Smooth muscle cell (in vitro differentiated cells): ENCODE results near the gene CALCOCO2. TPM values are rescaled to one million over a fixed set of nuclear protein-coding genes. Genes with fewer than 3 reads are reported as not detected.

Experiments used
- DNase-seq: peaks from one replicate; lab custom pipeline; 2025; ENCODE audit not compliant: unreplicated experiment; lab: John Stamatoyannopoulos, UW
- H2AFZ ChIP-seq: fragments of 200-600 bp; sonication (generic); 2 replicates; pipeline ENCODE4 v1.6.0; 2016; ENCODE audit warnings: antibody characterized with exemption, low read depth, mild to moderate bottlenecking
- H3F3A ChIP-seq: fragments of 200-600 bp; sonication (generic); 2 replicates; pipeline ENCODE4 v1.6.0; 2017; ENCODE audit warnings: antibody characterized with exemption, low read depth
- H3K27ac ChIP-seq: fragments of 200-600 bp; sonication (generic); 2 replicates; pipeline ENCODE4 v1.5.1; 2016; ENCODE audit warnings: low read depth, mild to moderate bottlenecking
- H3K27me3 ChIP-seq: fragments of 200-600 bp; sonication (generic); 2 replicates; pipeline ENCODE4 v1.6.1; 2016; ENCODE audit warnings: low read depth, mild to moderate bottlenecking
- H3K36me3 ChIP-seq: fragments of 200-600 bp; sonication (generic); 2 replicates; pipeline ENCODE4 v1.5.1; 2016; ENCODE audit warnings: low read depth
- H3K4me1 ChIP-seq: fragments of 200-600 bp; sonication (generic); 2 replicates; pipeline ENCODE4 v1.5.1; 2016; ENCODE audit warnings: low read depth
- H3K4me2 ChIP-seq: fragments of 200-600 bp; sonication (generic); 2 replicates; pipeline ENCODE4 v1.6.0; 2016; ENCODE audit warnings: mild to moderate bottlenecking
- H3K4me3 ChIP-seq: fragments of 200-600 bp; sonication (generic); 2 replicates; pipeline ENCODE4 v1.5.1; 2016; ENCODE audit warnings: mild to moderate bottlenecking
- H3K79me2 ChIP-seq: fragments of 200-600 bp; sonication (generic); 2 replicates; pipeline ENCODE4 v1.6.0; 2016; ENCODE audit warnings: low read depth, mild to moderate bottlenecking
- H3K9ac ChIP-seq: fragments of 200-600 bp; sonication (generic); 2 replicates; pipeline ENCODE4 v1.6.0; 2016; ENCODE audit warnings: low read depth
- H3K9me3 ChIP-seq: fragments of 200-600 bp; sonication (generic); replicated peaks from 2 replicates; pipeline ENCODE4 v1.5.1; 2016; ENCODE audit warnings: low read depth
- H4K20me1 ChIP-seq: fragments of 200-600 bp; sonication (generic); 2 replicates; pipeline ENCODE4 v1.6.0; 2016; ENCODE audit warnings: low read depth
- CTCF ChIP-seq: fragments of 200-600 bp; sonication (generic); IDR thresholded peaks from 2 replicates; pipeline ENCODE4 v1.5.1; 2017; ENCODE audit warnings: borderline replicate concordance, mild to moderate bottlenecking, antibody characterized with exemption; ENCODE audit not compliant: insufficient read depth, poor library complexity, severe bottlenecking
- WGBS: methylation state at CpG from one replicate; pipeline ENCODE4 v1.1.7; 2016; ENCODE audit warnings: low lambda C conversion rate; 5-methylcytosine and 5-hydroxymethylcytosine counted together
- polyA plus RNA-seq: library from polyadenylated mRNA; unstranded; fragments of >200 nt; fragmentation: Nextera tagmentation; extraction: Ambion mirVana; gene quantifications from 2 replicates; pipeline ENCODE4 v1.2.1, GENCODE V29; 2016
- total RNA-seq: library from RNA; depleted of rRNA; stranded (reverse); fragments of >200 nt; gene quantifications from 2 replicates; pipeline ENCODE4 v1.2.3, GENCODE V29; 2014

CALCOCO2 gene
- total and polyA plus RNA-seq, 2 experiments from 2014 or later = 52.5 to 55.7 TPM

- DNase-seq = no peak
- no peaks in the 10 kb centered on the region for H3F3A ChIP-seq
- H2AFZ ChIP-seq = no peak overlapping the region
- 95% methylated on average over 4 of the region's 4 CpGs for WGBS
- no peak overlapping the region for H3K4me2 ChIP-seq
- H3K36me3 ChIP-seq = peaks cover 6% of the 10 kb centered on the region
- no peaks in the 10 kb centered on the region for H4K20me1 ChIP-seq
- no peak for TF ChIP-seq CTCF
- H3K4me1 ChIP-seq = no peaks in the 10 kb centered on the region
- H3K9ac ChIP-seq = no peak overlapping the region
- H3K9me3 ChIP-seq = no peaks in the 10 kb centered on the region
- no peak overlapping the region for H3K27ac ChIP-seq
- no peaks in the 10 kb centered on the region for H3K27me3 ChIP-seq
- H3K79me2 ChIP-seq = no peaks in the 10 kb centered on the region
- no peak overlapping the region for H3K4me3 ChIP-seq
These were observed 29.6 kb downstream of the CALCOCO2 start for GRCh38 chr17:48860456-48860855.

GRCh38 chr17:48868916-48869500 lies 38.2 kb downstream of the CALCOCO2 start:
- no peak overlapping the region for H3K27ac ChIP-seq
- no peak for DNase-seq
- no peaks in the 10 kb centered on the region for H3K36me3 ChIP-seq
- no peak overlapping the region for H3K9ac ChIP-seq
- no peaks in the 10 kb centered on the region for H3K9me3 ChIP-seq
- no peaks in the 10 kb centered on the region for H3K79me2 ChIP-seq
- no peak overlapping the region for H3K4me2 ChIP-seq
- H3K4me1 ChIP-seq = peaks cover 5% of the 10 kb centered on the region
- no peak for TF ChIP-seq CTCF
- H3K27me3 ChIP-seq = no peaks in the 10 kb centered on the region
- no peak overlapping the region for H3K4me3 ChIP-seq
- H3F3A ChIP-seq = no peaks in the 10 kb centered on the region
- H4K20me1 ChIP-seq = no peaks in the 10 kb centered on the region
- WGBS = 65% methylated on average over 3 of the region's 3 CpGs
- H2AFZ ChIP-seq = no peak overlapping the region

- H3K4me3 ChIP-seq = no peak overlapping the region
- no peak overlapping the region for H3K4me2 ChIP-seq
- H3K9me3 ChIP-seq = no peaks in the 10 kb centered on the region
- 95% methylated on average over 6 of the region's 6 CpGs for WGBS
- peaks cover 5% of the 10 kb centered on the region for H3K4me1 ChIP-seq
- H3F3A ChIP-seq = no peaks in the 10 kb centered on the region
- TF ChIP-seq CTCF = no peak
- H3K79me2 ChIP-seq = no peaks in the 10 kb centered on the region
- no peak overlapping the region for H3K9ac ChIP-seq
- no peaks in the 10 kb centered on the region for H4K20me1 ChIP-seq
- DNase-seq = no peak
- H3K27ac ChIP-seq = no peak overlapping the region
- no peaks in the 10 kb centered on the region for H3K27me3 ChIP-seq
- H3K36me3 ChIP-seq = no peaks in the 10 kb centered on the region
- H2AFZ ChIP-seq = no peak overlapping the region
These were observed 39.0 kb downstream of the CALCOCO2 start for GRCh38 chr17:48869821-48870318.

GRCh38 chr17:48871035-48871550 lies 40.3 kb downstream of the CALCOCO2 start:
- Histone ChIP-seq H3K9me3 (no peaks in the 10 kb centered on the region), H3K9ac (no peak overlapping the region), H3K36me3 (no peaks in the 10 kb centered on the region), H4K20me1 (no peaks in the 10 kb centered on the region), H3K27ac (no peak overlapping the region), H2AFZ (no peak overlapping the region), H3K4me2 (no peak overlapping the region), H3K4me1 (peaks cover 5% of the 10 kb centered on the region), H3K27me3 (no peaks in the 10 kb centered on the region), H3K79me2 (no peaks in the 10 kb centered on the region), H3K4me3 (no peak overlapping the region), H3F3A (no peaks in the 10 kb centered on the region)
- no peak for TF ChIP-seq CTCF
- DNase-seq = no peak
- WGBS = 85% methylated on average over 4 of the region's 4 CpGs
